GM21825 (cell line): Measurements from ENCODE around the gene KIF14.
"Not testable (repeated sequence)": the region's sequence is repeated elsewhere in the genome, so short reads cannot be mapped to it uniquely, and the experiment has no call there.

Experiments
- ATAC-seq: cut with Tn5 transposase; IDR thresholded peaks from one replicate; pipeline ENCODE4 v1.9.1; 2021; ENCODE audit warnings: mild to moderate bottlenecking, moderate library complexity; ENCODE audit not compliant: unreplicated experiment

The KIF14 gene

GRCh38 chr1:200636681-200637080, 16.1 kb upstream of the KIF14 start:
- no peak for ATAC-seq

GRCh38 chr1:200634261-200635122, 13.9 kb upstream of the KIF14 start:
- no peak for ATAC-seq

- no peak for ATAC-seq
Measured at GRCh38 chr1:200631375-200631774, 10.8 kb upstream of the KIF14 start.

- ATAC-seq, result not testable (repeated sequence)
Measured at GRCh38 chr1:200630515-200630899, 10.0 kb upstream of the KIF14 start.

DNA sequence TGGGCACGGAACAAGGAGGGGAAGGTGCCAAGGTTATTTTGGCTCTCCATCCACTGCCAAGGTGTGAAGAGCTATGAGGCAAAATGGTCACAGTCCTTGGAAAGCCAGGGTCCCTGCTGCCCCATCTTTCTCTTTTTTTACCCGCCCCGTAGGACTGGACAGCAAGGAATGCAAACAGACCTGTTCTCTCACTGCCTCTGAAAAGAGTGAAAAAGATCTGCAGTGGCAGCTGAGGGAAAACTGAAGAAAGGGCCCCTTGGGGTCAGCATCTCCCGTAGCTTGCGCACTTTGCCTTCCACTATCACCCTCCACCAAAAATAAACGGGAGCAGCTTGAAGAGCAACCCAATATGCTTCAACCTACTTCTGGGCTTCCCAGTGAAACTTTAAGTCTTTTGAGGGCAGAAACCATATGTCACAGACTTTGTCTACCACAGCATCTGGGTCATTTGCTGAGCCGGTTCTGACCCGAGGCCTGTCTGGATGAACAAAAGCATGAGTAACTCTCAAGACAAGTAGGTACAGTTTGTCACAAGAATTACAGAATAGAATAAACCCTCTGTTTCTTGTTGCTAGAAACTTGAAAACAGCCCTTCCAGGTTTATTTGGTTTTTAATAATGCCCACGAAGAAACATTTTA, 9.4 kb upstream of the KIF14 start:
- no peak for ATAC-seq

DNA sequence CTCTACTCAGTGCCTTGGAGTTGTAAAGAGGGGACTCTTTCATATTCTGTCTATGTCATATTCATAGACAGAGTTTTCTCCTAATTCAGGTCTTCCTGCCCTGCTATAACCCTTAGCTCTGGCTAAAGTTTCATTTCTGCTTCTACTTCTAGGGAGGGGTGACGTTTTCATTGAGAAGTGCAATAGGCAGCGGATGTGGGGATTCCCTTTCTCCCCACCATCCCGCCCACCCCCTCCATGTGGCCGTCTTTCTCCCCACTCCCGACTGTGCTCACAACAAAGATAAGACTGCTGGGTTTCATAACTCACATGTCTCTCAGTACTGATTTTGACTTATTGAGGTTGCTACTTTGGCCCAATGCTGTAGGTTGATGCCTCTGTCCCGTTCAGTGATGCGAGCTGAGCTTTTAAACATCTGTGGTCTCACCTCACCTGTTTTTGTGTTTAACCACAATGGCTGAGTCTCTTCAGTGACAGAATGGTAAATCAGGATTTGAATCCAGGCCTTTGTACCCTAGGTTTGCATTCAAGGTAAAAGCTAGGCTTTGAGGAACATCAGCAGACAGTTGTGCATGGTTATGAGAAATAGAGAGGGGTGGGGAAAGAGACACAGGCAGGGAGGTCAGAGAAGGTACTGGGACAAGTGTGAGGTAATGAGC, 7.8 kb upstream of the KIF14 start:
- peak; percentile 70 for ATAC-seq

GRCh38 chr1:200627575-200628222, 7.1 kb upstream of the KIF14 start:
- ATAC-seq, result peak; percentile 36

DNA sequence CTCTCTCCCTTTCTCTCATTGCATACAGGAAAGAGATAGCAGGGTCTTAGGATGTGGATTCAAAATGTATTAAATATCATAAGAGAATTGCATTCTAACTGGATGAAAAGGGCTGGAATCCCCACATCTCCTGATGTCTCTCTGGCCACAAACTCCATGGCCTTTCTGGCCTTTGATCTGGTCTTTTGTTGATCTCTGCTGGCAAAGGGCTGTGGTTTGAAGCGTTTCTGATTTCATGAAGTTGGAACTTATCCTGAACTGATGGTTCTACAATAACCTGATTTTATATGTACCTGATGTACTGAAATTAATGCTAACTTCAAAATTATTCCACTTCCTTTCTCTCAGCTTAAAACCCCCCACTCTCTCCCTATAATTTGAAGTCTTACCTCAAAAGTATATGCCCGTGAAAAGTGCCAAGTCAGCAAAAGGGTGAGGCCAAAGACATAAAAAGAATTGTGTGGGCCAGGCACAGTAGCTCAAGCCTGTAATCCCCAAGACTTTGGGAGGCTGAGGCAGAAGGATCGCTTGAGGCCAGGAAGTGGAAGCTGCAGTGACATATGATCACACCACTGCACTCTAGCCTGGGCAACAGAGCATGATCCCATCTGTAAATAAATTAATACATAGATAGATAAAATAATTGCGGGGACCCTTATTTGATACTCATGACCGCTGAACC, 6.4 kb upstream of the KIF14 start:
- no peak for ATAC-seq

GRCh38 chr1:200625381-200625824, 4.9 kb upstream of the KIF14 start:
- ATAC-seq, result no peak

- no peak for ATAC-seq
Measured at GRCh38 chr1:200624679-200625335, 4.3 kb upstream of the KIF14 start.

DNA sequence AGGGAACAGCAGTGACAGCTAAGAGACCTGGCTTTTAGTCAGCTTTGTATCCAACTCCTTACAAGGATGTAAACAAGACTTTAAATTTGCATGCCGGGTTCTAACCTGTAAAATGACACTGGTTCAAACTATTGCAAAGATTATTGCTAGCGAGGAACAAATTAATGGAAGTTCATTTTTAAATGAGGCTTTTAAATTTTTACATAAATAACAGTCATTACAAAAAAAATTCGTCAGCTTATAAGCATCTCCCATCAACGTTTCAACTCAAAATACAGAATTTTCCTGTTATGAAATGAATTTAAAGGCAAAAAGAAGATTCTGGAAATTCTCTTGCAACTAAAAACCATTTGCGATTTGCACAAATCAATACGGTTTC, 668 bp downstream of the KIF14 start:
- ATAC-seq, result no peak

DNA sequence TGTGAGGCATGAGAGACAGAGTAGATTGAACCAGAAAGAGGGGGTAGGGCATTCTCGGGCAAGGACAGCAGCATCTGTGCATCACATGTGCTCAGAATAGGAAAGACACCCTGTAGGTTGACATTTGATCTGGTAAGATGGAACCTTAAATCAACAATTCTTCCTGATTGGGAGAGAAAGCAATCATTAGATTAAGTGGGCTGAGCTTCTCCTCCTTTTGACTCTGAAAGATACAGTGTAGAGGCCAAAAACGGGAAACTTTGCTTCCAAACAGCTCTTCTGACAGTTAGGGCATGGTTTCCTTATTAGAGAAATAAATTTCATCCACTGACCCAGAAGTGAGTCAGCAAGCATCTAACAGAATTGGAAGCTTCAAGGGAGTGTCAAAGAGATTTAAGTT, 9.7 kb downstream of the KIF14 start:
- ATAC-seq, result no peak

- ATAC-seq, result no peak
Measured at GRCh38 chr1:200602632-200603031, 17.9 kb downstream of the KIF14 start.

- no peak for ATAC-seq
Measured at GRCh38 chr1:200590001-200590400, 30.6 kb downstream of the KIF14 start.

GRCh38 chr1:200588698-200589097, 31.9 kb downstream of the KIF14 start:
- no peak for ATAC-seq

GRCh38 chr1:200564319-200564718, 56.2 kb downstream of the KIF14 start:
- ATAC-seq, result no peak

GRCh38 chr1:200561856-200562214, 58.7 kb downstream of the KIF14 start:
- peak; percentile 42 for ATAC-seq

GRCh38 chr1:200558866-200559459, 61.6 kb downstream of the KIF14 start:
- ATAC-seq, result no peak

- no peak for ATAC-seq
Measured at GRCh38 chr1:200556002-200556401, 64.5 kb downstream of the KIF14 start.

DNA sequence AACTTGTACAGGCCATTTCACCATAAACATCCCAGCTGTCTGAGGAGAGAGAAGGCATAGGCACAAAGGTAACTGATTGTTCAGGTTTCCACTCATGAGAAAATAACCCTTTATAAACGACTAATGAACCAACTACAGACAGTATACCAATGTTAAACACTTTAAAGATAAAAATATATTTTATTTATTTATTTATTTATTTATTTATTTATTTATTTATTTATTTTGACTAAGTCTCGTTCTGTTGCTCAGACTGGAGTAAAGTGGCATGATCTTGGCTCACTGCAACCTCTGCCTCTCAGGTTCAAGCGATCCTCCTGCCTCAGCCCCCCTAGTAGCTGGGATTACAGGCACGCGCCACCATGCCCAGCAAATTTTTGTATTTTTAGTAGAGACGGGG, 67.8 kb downstream of the KIF14 start:
- not testable (repeated sequence) for ATAC-seq
